Right atrium auricular region (tissue), 2 donors: Measurements from ENCODE around the gene KANK4. TPM values are rescaled to one million over a fixed set of nuclear protein-coding genes. Genes with fewer than 3 reads are reported as not detected.

ENCODE experiments used
- DNase-seq: peaks from one replicate; pipeline ENCODE4 v3.0.0-alpha.2; 2019; ENCODE audit warnings: low spot score
- H3K27ac ChIP-seq, 2 donors: fragments of 200-600 bp; sonication (generic); 1 replicate in 1 of 2; 2 replicates in 1 of 2; pipeline ENCODE4 v1.5.1; 2016 to 2019
- H3K27me3 ChIP-seq, 2 donors: fragments of 200-600 bp; sonication (generic); one replicate each; pipeline versions ENCODE4 v1.5.1 to v1.6.0; 2017 to 2019
- H3K36me3 ChIP-seq: fragments of 200-600 bp; sonication (generic); one replicate; pipeline ENCODE4 v1.5.1; 2016
- H3K4me1 ChIP-seq, 2 donors: fragments of 200-600 bp; sonication (generic); one replicate each; pipeline versions ENCODE4 v1.5.1 to v1.6.0; 2017 to 2019
- H3K4me3 ChIP-seq, 2 donors: fragments of 200-600 bp; sonication (generic); 1 replicate in 1 of 2; 2 replicates in 1 of 2; pipeline ENCODE4 v1.5.1; 2017 to 2019; ENCODE audit warnings: mild to moderate bottlenecking in 1 of 2, moderate library complexity in 1 of 2
- H3K9me3 ChIP-seq, 2 donors: fragments of 200-600 bp; sonication (generic); one replicate each; pipeline ENCODE4 v1.5.1; 2019
- total RNA-seq, 2 donors: library from RNA; depleted of rRNA; stranded (reverse); fragments of >200 nt; gene quantifications; one replicate each; pipeline ENCODE4 v1.1.0, GENCODE V29; 2016
- TF ChIP-seq, protein P1 (sequence below), 2 donors: fragments of 200-600 bp; sonication (generic); IDR thresholded peaks; one replicate each; pipeline ENCODE4 v1.5.1; 2019; ENCODE audit warnings: antibody characterized with exemption in 2 of 2

Gene KANK4
- total RNA-seq, 2 donors from 2014 or later, result 0.12 to 0.63 TPM

DNA sequence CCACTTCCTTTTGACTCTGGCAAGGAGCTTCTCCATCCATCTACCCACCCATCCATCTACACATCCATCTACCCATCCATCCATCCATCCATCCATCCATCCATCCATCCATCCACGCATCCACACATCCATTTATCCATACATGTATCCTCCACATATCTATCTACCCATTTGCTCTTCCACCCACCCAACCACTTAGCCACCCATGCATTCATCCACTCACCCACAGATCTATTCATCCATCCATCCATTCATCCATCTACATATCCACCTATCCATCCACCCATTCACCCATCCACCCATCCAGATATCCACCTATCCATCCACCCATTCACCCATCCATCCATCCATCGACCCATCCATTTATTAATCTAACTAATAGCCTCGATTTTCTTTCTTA, 23.0 kb upstream of the KANK4 start:
- TF ChIP-seq, protein P1, sequence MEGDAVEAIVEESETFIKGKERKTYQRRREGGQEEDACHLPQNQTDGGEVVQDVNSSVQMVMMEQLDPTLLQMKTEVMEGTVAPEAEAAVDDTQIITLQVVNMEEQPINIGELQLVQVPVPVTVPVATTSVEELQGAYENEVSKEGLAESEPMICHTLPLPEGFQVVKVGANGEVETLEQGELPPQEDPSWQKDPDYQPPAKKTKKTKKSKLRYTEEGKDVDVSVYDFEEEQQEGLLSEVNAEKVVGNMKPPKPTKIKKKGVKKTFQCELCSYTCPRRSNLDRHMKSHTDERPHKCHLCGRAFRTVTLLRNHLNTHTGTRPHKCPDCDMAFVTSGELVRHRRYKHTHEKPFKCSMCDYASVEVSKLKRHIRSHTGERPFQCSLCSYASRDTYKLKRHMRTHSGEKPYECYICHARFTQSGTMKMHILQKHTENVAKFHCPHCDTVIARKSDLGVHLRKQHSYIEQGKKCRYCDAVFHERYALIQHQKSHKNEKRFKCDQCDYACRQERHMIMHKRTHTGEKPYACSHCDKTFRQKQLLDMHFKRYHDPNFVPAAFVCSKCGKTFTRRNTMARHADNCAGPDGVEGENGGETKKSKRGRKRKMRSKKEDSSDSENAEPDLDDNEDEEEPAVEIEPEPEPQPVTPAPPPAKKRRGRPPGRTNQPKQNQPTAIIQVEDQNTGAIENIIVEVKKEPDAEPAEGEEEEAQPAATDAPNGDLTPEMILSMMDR (IDR thresholded peaks at IDR 0.05), result no peak
- H3K36me3 ChIP-seq, result no peaks in the 10 kb centered on the region

GRCh38 chr1:62341615-62342014, 22.4 kb upstream of the KANK4 start:
- DNase-seq, result no peak
- H3K27ac ChIP-seq, result no peak overlapping the region
- no peaks in the 10 kb centered on the region for H3K9me3 ChIP-seq
- TF ChIP-seq, protein P1 (IDR thresholded peaks at IDR 0.05), result no peak
- H3K36me3 ChIP-seq, result no peaks in the 10 kb centered on the region
- no peaks in the 10 kb centered on the region for H3K27me3 ChIP-seq
- H3K4me1 ChIP-seq, result peaks cover 0 to 21% of the 10 kb centered on the region in 2 donors
- no peak overlapping the region for H3K4me3 ChIP-seq

More for the DNA sequence above, 23.0 kb upstream of the KANK4 start:
- H3K27me3 ChIP-seq, result no peaks in the 10 kb centered on the region
- H3K9me3 ChIP-seq, result no peaks in the 10 kb centered on the region
- no peak overlapping the region for H3K4me3 ChIP-seq
- peaks cover 0 to 14% of the 10 kb centered on the region in 2 donors for H3K4me1 ChIP-seq
- no peak for DNase-seq
- no peak overlapping the region for H3K27ac ChIP-seq

DNA sequence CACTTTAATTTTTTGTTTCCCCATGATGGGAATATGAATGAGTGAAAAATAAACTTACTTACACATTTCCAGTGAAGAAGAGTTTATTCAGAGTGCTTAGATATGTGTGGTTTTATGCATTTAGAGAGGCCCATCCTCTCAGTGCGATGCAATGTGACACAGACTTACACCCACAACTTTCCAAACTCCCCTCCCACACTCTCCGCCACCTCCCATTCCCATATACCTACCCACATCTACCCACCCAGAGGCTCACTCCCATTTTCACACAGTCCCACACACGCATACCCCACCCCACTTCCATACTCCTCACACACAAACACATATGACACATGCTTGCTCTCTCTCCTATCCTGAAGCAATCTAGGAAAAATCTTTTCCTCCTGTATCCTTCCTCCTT, 21.9 kb upstream of the KANK4 start:
- no peaks in the 10 kb centered on the region for H3K36me3 ChIP-seq
- no peak overlapping the region for H3K27ac ChIP-seq
- TF ChIP-seq, protein P1 (IDR thresholded peaks at IDR 0.05), result no peak
- no peaks in the 10 kb centered on the region for H3K9me3 ChIP-seq
- no peak overlapping the region for H3K4me3 ChIP-seq
- no peak for DNase-seq
- H3K27me3 ChIP-seq, result no peaks in the 10 kb centered on the region
- H3K4me1 ChIP-seq, result peaks cover 0 to 23% of the 10 kb centered on the region in 2 donors

DNA sequence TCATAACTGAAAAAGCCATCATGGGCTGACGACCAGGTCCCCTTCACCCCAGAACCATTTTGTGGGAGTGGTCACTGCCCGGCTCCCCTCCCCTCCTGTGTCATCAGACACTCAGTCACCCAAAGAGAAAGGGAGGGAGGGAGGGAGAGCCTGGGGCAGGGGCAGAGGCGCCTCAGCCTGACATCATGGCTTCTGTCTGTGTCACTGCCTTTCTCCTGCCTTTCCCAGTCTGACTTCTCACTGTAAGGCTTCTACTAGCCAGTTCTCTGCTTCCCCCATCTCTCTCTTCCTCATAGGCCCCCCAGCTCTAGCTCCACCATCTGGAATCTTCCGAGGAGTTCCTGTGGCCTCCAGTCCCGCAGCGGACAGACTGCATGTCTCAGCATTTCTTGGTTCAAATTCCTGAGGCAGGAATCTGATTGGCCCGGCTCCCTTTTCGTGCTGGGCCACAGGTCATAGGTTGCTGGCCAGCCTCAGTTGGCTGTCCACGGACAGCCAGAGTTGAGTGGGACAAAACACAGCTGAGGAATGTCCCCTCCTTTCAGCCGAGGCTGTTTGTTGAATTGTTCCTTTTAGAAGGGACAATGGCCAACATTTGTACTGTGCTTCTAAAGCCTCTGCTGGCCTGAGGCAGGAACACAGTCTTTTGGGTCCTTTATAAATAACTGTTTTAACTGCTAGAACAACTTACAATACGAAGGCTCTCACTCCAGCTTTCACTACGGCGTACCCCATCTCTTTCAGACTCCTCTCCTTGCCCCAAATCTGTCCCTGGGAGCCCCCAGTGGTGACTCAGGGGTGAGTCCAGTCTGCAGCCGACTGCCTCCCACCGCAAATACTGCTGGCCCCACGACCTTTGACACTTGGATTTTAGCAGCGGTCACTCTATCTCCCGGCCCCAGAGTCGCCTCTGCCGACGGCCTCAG, 18.7 kb upstream of the KANK4 start:
- peak overlapping the region; percentile 28 to 35 for H3K27ac ChIP-seq
- H3K4me3 ChIP-seq, result no peak overlapping the region
- H3K27me3 ChIP-seq, result no peaks in the 10 kb centered on the region
- H3K9me3 ChIP-seq, result no peaks in the 10 kb centered on the region
- no peak for DNase-seq
- H3K36me3 ChIP-seq, result no peaks in the 10 kb centered on the region
- TF ChIP-seq, protein P1 (IDR thresholded peaks at IDR 0.05), result no peak
- H3K4me1 ChIP-seq, result peaks cover 0 to 23% of the 10 kb centered on the region in 2 donors

- no peak overlapping the region for H3K4me3 ChIP-seq
- H3K9me3 ChIP-seq, result no peaks in the 10 kb centered on the region
- DNase-seq, result no peak
- H3K27ac ChIP-seq, result peak overlapping the region; percentile 28 to 35
- TF ChIP-seq, protein P1 (IDR thresholded peaks at IDR 0.05), result no peak
- H3K27me3 ChIP-seq, result no peaks in the 10 kb centered on the region
- H3K36me3 ChIP-seq, result no peaks in the 10 kb centered on the region
- peaks cover 0 to 23% of the 10 kb centered on the region in 2 donors for H3K4me1 ChIP-seq
Measured at GRCh38 chr1:62336995-62337705, 17.9 kb upstream of the KANK4 start.
